ENCODE data around the gene RBM47. TPM values are rescaled to one million over a fixed set of nuclear protein-coding genes. Genes with fewer than 3 reads are reported as not detected.
"Not testable (repeated sequence)": the region's sequence is repeated elsewhere in the genome, so short reads cannot be mapped to it uniquely, and the experiment has no call there.

The RBM47 gene
- polyA plus RNA-seq, 4 donors: 86.9 to 98.8 (median 93.0) TPM

DNA sequence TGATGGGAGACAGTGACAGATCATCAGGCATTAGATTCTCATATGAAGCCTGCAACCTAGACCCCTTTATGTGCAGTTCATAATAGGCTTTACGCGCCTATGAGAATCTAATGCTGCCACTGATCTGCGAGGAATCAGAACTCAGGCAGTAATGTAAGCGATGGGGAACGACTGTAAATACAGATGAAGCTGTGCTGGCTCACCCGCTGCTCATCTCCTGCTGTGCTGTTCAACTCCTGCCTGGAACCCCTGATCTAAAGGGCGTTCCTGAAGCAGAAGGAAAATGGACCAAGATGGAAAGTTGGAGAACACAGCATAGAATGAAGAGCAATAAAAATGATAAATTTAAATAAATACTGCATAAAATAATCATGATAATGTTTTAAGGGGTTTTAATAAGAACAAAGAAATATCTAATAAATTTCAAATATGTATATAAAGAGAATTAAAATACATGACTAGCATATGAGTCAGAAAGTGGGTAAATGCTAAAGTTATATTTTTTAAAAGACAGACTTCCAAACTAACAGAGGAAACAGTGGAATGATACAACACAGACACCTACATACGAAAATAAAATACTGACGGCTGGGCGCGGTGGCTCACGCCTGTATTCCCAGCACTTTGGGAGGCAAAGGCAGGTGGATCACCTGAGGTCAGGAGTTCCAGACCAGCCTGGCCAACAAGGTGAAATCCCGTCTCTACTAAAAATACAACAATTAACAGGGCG, 59.2 kb downstream of the RBM47 start:
- DNase-seq (ENCODE audit: low read depth in 4 of 4, low spot score in 3 of 4): no peak

DNA sequence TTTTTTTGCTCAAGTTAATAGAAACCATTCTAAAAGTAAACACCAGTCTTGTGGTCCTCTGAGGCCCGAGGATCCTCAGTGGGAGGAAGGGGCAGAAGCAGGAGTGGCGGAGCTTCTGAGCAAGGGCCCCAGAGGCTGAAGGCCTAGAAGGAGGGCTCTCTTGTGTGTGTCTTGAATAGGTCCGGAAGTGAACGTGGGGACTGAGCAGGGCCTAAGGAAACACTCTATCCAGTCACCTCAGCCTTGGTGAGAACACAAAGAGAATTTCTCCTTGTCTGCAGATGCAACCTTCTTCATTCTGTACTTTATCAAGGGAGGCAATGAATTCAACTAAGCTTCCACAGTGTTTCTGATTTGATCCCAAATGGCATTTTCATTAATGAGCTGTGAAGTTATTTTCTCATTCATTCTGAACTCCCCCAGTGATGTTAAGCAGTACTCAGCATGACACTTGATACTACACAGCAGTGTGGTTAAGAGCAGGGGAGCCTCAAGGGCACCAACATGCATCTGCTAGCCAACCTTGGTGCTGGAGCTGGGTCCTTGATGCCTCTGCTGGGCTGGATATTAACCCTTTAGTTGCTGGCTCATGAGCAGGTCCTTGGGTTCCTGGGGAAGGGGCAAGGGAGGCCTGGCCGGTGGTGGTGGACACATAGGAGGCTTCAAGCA, 64.7 kb downstream of the RBM47 start:
- no peak for DNase-seq (ENCODE audit: low read depth in 4 of 4, low spot score in 3 of 4)

DNA sequence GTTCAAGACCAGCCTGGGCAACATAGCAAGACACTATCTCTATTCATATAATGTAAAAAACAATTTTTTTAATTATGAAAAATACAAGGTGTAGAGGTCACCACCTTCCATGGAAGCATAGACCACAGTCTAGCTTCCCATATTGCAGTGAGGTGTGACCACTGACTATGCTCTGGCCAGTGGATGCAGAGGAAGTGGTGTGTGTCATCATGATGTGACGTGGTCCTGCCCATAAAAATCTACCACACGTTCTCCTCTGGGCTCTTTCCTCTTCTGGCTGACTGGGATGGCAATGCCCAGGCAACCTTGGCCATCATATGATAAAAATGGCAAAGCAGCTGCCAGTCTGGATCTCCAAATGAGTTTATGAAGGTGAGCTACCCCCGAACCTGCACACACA, 65.7 kb downstream of the RBM47 start:
- no peak for DNase-seq (ENCODE audit: low read depth in 4 of 4, low spot score in 3 of 4)

DNA sequence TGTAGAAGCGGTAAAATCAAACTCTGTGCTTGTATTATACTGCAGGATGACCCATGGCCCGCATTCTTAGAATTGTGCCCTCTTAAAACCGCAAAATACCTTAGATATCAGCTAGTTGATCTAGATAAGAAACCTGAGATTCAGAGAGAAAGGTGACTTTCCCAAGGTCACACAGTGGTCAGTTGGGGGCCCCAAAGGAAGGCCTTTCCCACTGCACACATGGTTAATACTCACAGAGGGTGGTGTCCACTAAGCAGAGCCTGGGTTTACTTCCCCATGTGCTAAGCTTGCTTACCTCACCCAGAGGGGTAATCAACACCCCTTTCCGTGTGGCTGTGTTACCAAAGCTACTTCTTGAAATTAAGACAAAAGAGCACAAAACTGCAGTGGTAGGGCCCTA, 66.3 kb downstream of the RBM47 start:
- no peak for DNase-seq (ENCODE audit: low read depth in 4 of 4, low spot score in 3 of 4)

DNA sequence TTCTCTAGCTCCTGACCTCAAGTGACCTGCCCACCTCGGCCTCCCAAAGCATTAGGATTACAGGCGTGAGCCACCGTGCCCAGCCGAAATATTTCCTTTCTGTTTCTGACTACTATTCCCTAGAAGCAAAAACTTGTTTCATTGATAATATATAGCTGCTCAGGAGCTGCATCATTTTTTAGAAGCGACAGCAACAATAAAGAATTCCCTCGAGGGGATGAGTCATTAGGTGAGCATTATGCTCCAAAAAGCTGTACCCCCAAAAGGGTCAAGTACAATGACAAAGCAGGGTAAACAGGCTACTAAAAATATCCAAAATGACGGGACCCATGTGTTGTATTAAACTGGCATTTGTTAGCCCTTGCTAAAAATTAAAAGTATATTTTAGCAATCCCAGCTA, 67.0 kb downstream of the RBM47 start:
- DNase-seq (ENCODE audit: low read depth in 4 of 4, low spot score in 3 of 4): no peak

DNA sequence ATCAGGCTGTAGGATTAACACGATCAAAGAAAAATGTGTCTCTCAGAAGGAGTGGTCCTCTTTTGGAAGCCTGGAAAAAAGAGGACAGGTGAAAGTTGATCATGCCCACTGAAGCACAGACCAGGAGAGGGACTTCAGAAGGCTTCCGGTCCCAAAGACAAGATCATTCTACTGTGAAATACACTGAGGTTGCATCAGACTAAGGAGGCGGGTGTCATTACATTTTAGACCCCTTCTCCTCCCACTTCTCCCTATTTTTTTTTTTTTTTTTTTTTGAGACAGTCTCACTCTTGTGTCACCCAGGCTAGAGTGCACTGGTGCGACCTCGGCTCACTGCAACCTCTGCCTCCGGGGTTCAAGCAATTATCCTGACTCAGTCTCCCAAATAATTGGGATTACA, 67.5 kb downstream of the RBM47 start:
- DNase-seq (ENCODE audit: low read depth in 4 of 4, low spot score in 3 of 4): no peak

DNA sequence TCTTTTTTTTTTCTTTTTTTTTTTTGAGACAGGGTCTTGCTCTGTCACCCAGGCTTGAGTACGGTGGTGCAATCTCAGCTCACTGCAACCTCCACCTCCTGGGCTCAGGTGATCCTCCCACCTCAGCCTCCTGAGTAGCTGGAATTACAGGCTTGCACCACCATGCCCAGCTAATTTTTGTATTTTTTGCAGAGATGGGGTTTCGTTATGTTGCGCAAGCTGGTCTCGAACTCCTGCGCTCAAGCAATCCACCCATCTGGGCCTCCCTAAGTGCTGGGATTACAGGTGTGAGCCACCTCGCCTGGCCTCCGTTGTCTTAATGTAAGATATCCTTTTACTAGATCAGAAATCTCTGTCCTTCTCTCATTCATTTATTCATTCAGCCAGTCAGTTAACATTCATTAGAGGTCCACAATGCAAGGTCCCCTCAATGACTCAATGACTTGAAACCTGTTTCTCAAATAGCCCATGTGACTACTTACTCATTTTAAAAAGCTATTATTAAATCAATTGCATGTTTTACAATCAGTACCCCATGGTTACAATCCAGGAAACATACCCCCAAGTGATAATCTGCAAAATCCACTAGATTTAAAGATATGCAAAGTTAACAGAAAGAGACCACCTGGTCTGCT, 68.0 kb downstream of the RBM47 start:
- DNase-seq (ENCODE audit: low read depth in 4 of 4, low spot score in 3 of 4): not testable (repeated sequence)

DNA sequence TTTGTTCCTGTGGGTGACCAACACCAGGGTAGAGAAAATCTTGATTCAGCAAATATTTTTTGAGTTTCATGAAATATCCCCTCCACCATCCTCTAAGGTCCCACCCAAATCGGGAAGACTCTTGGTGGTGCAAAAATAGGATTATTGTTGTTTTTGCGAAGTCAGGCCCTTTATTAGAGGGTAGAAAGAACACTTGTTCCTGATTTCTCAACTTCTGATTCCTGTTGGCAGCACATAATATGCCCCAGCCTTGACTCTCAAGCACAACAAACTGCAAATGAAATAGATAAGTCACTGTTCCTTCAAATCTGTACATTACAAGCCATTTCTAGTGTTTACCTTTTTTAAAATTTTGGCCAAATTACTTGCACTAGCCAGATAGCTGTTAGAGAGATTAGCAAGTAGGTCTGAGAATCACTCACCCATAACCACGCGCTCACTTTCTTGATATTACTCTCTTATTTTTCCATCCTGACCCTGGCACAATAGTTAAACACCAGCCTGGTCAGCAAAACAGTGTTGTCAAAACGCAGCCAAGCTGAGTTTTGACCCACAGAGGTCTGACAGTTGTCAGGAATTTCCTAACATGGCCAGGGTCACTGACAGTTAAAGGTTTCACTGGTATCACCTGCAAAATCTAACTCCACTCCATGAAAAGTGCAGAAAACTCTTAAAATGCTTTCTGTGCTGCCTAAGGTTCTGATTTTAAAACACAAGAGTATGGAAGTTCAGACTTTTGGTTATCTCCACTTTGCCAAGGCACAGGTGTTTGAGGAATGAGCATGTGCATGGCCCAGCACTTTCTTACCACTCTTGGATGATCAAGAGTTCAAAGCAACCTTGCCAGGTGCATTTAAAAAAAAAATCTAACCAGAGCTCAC, 69.8 kb downstream of the RBM47 start:
- DNase-seq (ENCODE audit: low read depth in 4 of 4, low spot score in 3 of 4): no peak

DNA sequence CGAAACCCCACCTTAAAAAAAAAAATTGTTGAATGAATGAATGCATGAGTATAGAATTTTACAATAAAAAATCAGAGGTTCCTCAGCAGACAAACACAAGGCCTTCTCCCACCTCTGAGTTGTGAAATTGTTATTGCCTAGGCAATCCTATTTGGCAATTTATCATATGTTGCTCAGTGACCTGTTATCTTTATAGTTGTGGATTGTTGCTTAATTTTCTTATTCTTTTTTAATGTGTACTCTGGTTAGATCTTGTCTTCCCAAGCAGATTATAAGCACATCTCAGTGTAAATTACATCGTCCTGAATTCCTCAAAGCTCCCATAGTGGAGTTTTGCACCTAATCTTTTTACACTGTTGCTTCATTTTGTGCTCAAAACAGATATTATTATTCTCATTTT, 71.9 kb downstream of the RBM47 start:
- DNase-seq (ENCODE audit: low read depth in 4 of 4, low spot score in 3 of 4): no peak

DNA sequence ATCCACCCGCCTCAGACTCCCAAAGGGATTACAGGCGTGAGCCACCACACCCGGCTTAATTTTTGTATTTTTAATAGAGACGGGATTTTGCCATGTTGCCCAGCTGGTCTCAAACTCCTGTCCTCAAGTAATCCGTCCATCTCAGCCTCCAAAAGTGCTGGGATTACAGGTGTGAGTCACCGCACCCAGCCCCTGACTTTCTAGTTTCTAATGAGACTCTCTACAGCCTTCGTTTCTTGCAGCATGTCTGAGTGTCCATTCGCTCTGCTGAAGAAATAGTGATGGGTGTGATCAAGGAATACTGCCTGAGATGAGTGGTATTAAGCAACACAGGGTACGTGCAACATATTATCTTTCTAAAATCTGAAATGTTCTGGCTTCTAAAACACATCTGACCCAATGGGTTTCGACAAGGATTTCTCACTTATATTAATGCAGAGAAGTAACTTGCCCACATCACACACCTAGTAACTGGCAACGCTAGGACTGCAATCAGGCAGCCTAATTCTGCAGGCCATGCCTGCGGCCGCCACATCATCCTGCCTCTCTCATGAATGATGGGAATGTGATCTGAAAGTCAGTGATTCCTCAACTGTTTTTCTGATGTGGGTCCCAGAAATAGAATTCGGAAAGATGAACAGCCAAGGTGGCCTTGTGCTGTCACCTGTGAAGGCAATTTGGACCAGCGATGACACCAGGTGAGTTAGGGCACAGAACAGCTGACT, 74.3 kb downstream of the RBM47 start:
- no peak for DNase-seq (ENCODE audit: low read depth in 4 of 4, low spot score in 3 of 4)

DNA sequence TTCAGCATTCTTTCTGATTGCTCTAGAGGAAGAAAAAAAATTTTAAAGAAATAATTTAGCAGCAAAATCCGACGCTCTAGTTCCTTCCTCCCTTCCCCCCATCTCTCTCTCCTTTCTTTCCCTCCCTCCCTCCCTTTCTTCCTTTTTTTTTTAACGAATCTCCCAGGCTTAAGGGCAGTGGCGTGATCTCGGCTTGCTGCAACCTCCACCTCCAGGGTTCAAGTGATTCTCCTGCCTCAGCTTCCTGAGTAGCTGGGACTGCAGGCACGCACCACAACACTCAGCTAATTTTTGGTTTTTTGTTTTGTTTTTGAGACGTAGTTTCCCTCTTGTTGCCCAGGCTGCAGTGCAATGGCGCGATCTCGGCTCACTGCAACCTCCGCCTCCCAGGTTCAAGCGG, 75.0 kb downstream of the RBM47 start:
- DNase-seq (ENCODE audit: low read depth in 4 of 4, low spot score in 3 of 4): not testable (repeated sequence)

DNA sequence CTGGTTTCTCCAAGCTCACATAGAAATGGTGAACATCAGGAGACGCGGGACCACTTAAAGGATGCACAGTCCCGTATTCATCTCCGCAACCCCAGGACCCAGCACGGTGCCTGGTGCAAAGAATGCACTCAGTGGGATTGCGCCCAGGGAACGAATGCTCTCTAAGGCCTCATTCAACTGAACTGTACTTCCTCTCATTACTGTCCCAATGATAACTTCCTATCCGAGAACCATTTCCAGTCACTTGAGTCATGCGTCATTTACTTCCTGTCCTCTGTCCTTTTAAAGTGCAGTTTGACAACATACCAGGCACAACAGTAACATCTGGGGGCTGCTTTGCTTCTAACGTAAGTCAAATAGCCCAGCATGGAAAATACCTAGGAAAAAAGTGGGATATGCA, 75.7 kb downstream of the RBM47 start:
- no peak for DNase-seq (ENCODE audit: low read depth in 4 of 4, low spot score in 3 of 4)

DNA sequence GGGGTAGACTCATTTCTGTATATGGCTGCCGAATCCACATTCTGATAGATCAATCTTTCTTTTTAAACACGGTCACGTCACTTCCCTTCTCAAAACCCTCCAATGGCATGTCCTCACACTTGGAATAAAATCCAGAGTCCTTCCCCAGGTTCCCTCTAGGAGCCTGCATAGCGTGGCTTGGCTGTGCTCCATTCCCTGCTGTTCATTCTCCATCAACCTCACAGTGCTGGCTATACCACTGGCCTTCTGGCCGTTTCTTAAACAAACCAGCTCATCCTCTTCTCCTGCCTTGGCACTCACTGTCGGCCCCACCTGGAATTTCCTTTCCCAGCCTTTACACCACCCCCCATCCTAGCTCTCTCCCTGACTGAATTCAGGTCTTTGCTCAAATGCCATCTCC, 77.1 kb downstream of the RBM47 start:
- DNase-seq (ENCODE audit: low read depth in 4 of 4, low spot score in 3 of 4): no peak

DNA sequence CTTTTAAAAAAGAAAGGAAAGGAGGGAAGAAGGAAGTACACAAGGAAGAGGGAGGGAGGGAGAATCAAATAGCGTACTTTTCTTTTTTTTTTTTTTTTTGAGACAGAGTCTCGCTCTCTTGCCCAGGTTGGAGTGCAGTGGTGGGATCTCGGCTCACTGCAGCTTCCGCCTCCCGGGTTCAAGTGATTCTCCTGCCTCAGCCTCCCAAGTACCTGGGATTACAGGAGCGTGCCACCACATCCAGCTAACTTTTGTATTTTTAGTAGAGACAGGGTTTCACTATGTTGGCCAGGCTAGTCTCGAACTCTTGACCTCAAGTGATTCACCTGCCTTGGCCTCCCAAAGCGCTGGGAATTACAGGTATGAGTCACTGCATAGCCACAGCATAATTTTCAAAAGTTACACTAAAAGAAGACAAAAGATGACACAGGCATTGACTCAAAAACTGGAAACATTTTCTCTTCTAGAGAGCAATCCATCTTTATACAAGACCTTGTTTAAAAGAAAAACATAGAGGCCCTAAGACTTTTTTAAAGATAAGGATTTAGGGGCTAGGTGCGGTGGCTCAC, 78.0 kb downstream of the RBM47 start:
- DNase-seq (ENCODE audit: low read depth in 4 of 4, low spot score in 3 of 4): not testable (repeated sequence)

DNA sequence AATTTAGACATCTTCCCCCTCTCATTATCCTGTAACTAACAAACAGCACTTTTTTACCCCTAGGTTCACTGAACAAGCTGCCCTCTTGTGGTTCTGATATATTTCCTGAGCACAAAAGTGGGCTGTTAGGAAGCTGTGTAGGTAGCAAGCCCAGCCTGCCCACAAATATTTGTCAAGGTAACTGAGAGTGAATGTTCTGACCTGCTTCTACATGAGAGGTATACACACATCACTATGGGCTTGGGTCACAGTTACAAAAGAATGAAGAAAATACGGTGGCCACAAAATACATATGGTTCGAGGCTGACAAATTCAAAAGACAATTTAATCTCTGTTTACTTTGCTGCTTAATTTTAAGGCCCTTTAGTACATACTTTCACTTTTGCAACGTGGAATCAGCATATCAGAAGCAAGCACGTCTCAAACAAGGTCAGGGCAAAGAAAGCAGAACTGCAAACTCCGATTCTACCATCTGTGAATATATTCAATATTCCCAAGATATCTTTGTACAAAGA, 78.7 kb downstream of the RBM47 start:
- DNase-seq (ENCODE audit: low read depth in 4 of 4, low spot score in 3 of 4): no peak

DNA sequence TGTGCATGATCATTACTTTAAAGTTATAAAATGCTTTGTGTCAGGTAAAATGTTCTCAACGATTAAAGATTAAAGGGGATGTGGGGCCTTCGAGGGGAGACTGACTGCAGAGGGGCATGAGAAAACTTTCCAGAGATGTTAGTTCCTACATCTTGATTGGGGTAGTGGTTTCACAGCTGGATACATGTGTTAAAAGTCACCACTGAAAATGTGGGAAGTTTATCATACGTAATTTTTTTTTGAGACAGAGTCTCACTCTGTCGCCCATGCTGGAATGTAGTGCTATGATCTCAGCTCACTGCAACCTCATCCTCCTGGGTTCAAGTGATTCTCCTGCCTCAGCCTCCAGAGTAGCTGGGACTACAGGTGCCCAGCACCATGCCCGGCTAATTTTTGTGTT, 79.5 kb downstream of the RBM47 start:
- no peak for DNase-seq (ENCODE audit: low read depth in 4 of 4, low spot score in 3 of 4)

DNA sequence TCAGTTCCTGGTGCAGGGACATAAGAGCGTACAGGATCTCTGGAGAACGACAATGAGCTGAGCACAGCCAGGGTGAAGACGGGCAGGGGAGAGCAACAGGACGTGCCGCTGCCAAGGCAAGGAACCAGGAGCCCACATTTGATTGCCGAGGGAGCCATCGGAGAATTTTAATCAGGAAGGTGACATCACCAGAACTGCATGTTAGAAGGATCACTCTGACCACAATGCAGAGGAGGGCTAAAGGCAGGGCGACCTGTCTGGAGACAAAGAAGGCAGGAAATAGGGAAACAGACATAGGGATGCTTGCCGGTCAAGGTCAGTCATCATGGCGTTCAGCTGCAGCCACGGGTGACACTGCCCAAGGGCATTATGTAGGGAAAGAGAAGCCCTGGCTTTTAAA, 81.4 kb downstream of the RBM47 start:
- no peak for DNase-seq (ENCODE audit: low read depth in 4 of 4, low spot score in 3 of 4)

DNA sequence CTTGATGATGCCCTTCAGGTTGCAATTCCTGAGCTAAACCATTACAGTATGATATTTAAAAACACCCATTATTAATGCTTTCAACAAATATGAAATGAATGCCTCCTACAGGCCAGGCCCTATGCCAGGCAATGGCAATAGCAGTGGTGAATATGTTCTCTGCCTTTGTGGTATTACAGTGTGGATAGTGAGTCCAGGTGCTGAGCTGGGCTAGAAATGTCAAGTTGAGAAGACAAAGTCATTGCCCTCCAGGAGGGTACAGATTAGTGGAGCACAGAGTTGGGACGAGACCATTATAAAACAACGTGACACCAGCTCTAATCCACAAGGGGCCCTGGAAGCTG, 81.9 kb downstream of the RBM47 start:
- no peak for DNase-seq (ENCODE audit: low read depth in 4 of 4, low spot score in 3 of 4)

DNA sequence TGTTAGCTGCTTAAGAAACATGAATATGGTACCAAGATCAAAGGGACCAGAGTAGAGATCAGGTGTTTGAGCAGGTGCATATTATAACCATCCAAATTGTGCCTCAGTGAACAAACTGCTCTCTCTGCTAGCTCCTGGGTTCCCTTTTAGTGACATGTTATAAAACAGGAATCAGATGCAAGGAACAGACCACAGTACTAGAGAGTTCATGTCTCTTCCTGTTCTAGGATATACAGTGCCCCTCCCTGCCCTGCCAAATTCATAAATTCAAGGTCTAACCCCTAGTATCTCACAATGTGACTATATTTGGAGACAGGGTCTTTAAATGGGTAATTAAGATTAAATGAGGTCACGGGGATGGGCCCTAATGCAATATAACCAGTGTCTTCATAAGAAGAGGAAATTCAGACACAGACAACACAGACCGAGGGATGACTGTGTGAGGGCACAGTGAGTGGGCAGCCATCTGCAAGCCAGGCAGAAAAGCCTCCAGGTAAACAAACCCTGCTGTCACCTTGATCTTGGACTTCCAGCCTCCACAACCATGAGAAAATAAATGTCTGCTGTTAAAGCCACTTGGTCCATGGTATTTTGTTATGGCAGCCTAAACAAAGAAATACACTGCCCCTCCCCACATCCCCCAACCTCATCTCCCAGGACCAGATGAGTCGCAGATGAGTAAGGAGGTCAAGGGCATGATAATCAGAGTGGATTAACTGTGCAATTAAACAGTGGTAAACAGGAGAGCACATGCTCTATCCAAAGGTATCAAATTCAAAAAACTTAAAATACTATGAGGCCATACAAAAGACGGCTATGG, 82.5 kb downstream of the RBM47 start:
- no peak for DNase-seq (ENCODE audit: low read depth in 4 of 4, low spot score in 3 of 4)

Data from right renal pelvis (tissue), 4 donors.